ENCODE data around the gene A3GALT2.

A3GALT2 gene

DNA sequence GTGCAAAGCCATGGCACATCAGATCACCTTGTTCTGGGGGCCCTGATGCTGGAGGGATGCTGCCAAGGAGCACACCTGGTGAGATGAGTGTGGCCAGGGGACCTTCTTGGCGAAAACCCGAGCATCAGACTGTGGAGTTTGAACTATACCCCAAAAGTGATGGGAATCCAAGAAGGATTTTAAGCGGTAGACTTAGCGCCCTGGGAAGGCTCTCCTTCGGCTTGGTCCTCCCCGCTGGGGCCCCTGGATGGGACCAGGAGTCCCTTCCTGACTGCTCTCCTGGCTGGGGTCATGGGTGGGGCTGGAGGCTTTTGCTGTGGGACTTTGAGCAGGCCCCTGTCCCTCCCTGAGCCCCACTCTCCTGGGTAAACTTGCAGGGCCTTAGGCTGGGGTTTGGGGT is 54.1 kb downstream of the A3GALT2 start:
- no peak for DNase-seq (ENCODE audit: low read depth)
- TF ChIP-seq, protein P1, sequence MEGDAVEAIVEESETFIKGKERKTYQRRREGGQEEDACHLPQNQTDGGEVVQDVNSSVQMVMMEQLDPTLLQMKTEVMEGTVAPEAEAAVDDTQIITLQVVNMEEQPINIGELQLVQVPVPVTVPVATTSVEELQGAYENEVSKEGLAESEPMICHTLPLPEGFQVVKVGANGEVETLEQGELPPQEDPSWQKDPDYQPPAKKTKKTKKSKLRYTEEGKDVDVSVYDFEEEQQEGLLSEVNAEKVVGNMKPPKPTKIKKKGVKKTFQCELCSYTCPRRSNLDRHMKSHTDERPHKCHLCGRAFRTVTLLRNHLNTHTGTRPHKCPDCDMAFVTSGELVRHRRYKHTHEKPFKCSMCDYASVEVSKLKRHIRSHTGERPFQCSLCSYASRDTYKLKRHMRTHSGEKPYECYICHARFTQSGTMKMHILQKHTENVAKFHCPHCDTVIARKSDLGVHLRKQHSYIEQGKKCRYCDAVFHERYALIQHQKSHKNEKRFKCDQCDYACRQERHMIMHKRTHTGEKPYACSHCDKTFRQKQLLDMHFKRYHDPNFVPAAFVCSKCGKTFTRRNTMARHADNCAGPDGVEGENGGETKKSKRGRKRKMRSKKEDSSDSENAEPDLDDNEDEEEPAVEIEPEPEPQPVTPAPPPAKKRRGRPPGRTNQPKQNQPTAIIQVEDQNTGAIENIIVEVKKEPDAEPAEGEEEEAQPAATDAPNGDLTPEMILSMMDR (IDR thresholded peaks at IDR 0.05; ENCODE audit: control insufficient read depth, extremely low read depth, insufficient read depth) = no peak
- H3K4me3 ChIP-seq (ENCODE audit: low read depth, low read length) = no peak overlapping the region

- H3K4me3 ChIP-seq (ENCODE audit: low read depth, low read length) = no peak overlapping the region
- TF ChIP-seq, protein P1 (IDR thresholded peaks at IDR 0.05; ENCODE audit: control insufficient read depth, extremely low read depth, insufficient read depth) = no peak
- DNase-seq (ENCODE audit: low read depth) = no peak
Observed at GRCh38 chr1:33265780-33266605, 54.9 kb downstream of the A3GALT2 start.

GRCh38 chr1:33263890-33264504 is 56.9 kb downstream of the A3GALT2 start:
- DNase-seq (ENCODE audit: low read depth) = no peak
- TF ChIP-seq, protein P1 (IDR thresholded peaks at IDR 0.05; ENCODE audit: control insufficient read depth, extremely low read depth, insufficient read depth) = no peak
- H3K4me3 ChIP-seq (ENCODE audit: low read depth, low read length) = no peak overlapping the region

GRCh38 chr1:33261344-33261743 is 59.6 kb downstream of the A3GALT2 start:
- H3K4me3 ChIP-seq (ENCODE audit: low read depth, low read length) = no peak overlapping the region
- DNase-seq (ENCODE audit: low read depth) = no peak
- TF ChIP-seq, protein P1 (IDR thresholded peaks at IDR 0.05; ENCODE audit: control insufficient read depth, extremely low read depth, insufficient read depth) = no peak

GRCh38 chr1:33260439-33260838 is 60.5 kb downstream of the A3GALT2 start:
- H3K4me3 ChIP-seq (ENCODE audit: low read depth, low read length) = no peak overlapping the region
- TF ChIP-seq, protein P1 (IDR thresholded peaks at IDR 0.05; ENCODE audit: control insufficient read depth, extremely low read depth, insufficient read depth) = no peak
- DNase-seq (ENCODE audit: low read depth) = no peak

GRCh38 chr1:33259879-33260278 is 61.0 kb downstream of the A3GALT2 start:
- no peak overlapping the region for H3K4me3 ChIP-seq (ENCODE audit: low read depth, low read length)
- no peak for DNase-seq (ENCODE audit: low read depth)
- TF ChIP-seq, protein P1 (IDR thresholded peaks at IDR 0.05; ENCODE audit: control insufficient read depth, extremely low read depth, insufficient read depth) = no peak

Measured in LNCaP clone FGC (cell line).